RCC 7860 (cell line): Measurements from ENCODE around the gene RPS15.

Experiments used
- DNase-seq: peaks from one replicate; pipeline ENCODE4 v3.0.0-alpha.2; 2015; ENCODE audit warnings: low spot score
- FAIRE-seq: peaks from 2 replicates; lab custom pipeline; 2012; peaks lifted over from hg19 to GRCh38; lab: Jason Lieb, UNC

RPS15 gene

GRCh38 chr19:1401889-1402217 lies 36.3 kb upstream of the RPS15 start:
- no peak for DNase-seq
- no peak for FAIRE-seq

GRCh38 chr19:1402411-1403070 lies 35.7 kb upstream of the RPS15 start:
- no peak for DNase-seq

GRCh38 chr19:1406774-1407527 lies 31.2 kb upstream of the RPS15 start:
- DNase-seq (peak; percentile 95), FAIRE-seq (no peak)

More at GRCh38 chr19:1402411-1403070, 35.7 kb upstream of the RPS15 start:
- FAIRE-seq: no peak

- FAIRE-seq: no peak
- no peak for DNase-seq
These were observed 30.5 kb upstream of the RPS15 start, which contains the start of gene DAZAP1 for GRCh38 chr19:1407528-1408299. TSS of gene DAZAP1 (plus strand) at chr19:1407586. CDS start at chr19:1407774, 188 bp downstream.

GRCh38 chr19:1408300-1409203 lies 29.6 kb upstream of the RPS15 start:
- DNase-seq: peak; percentile 30
- no peak for FAIRE-seq

GRCh38 chr19:1409204-1410005 lies 28.8 kb upstream of the RPS15 start:
- FAIRE-seq (no peak), DNase-seq (no peak)

GRCh38 chr19:1410136-1410786 lies 27.9 kb upstream of the RPS15 start:
- peak; percentile 51 for FAIRE-seq
- peak; percentile 83 for DNase-seq

- FAIRE-seq (no peak), DNase-seq (no peak)
These were observed 27.4 kb upstream of the RPS15 start for GRCh38 chr19:1410789-1411188.

- DNase-seq (no peak), FAIRE-seq (no peak)
These were observed 26.7 kb upstream of the RPS15 start for GRCh38 chr19:1411255-1412191.

- FAIRE-seq: no peak
- no peak for DNase-seq
These were observed 25.8 kb upstream of the RPS15 start for GRCh38 chr19:1412323-1412923.

GRCh38 chr19:1412995-1413800 lies 25.0 kb upstream of the RPS15 start:
- FAIRE-seq: no peak
- no peak for DNase-seq

GRCh38 chr19:1416014-1416841 lies 22.0 kb upstream of the RPS15 start:
- FAIRE-seq: no peak
- peak; percentile 29 for DNase-seq

GRCh38 chr19:1417145-1417544 lies 21.1 kb upstream of the RPS15 start:
- FAIRE-seq: no peak
- DNase-seq: no peak

GRCh38 chr19:1417681-1418495 lies 20.3 kb upstream of the RPS15 start:
- FAIRE-seq (no peak), DNase-seq (no peak)

- DNase-seq: no peak
- FAIRE-seq: no peak
These were observed 19.8 kb upstream of the RPS15 start for GRCh38 chr19:1418496-1418775.
